LNCaP clone FGC (cell line): Measurements from ENCODE around the gene TCTN2.
A peak's percentile ranks its signal among the peaks of the same experiment; 100 is the strongest.

ENCODE experiments used
- DNase-seq: peaks from one replicate; pipeline ENCODE4 v3.0.0-alpha.2; 2011; ENCODE audit warnings: low read depth
- H3K4me3 ChIP-seq: 2 replicates; pipeline ENCODE4 v1.5.1; 2011; ENCODE audit warnings: mild to moderate bottlenecking, low read depth, low read length, control low read depth
- TF ChIP-seq, protein P1 (sequence below): IDR thresholded peaks from 2 replicates; pipeline ENCODE4 v1.5.1; 2012; ENCODE audit warnings: mild to moderate bottlenecking; ENCODE audit not compliant: control insufficient read depth, insufficient read depth; ENCODE audit errors: extremely low read depth

TCTN2 gene

DNA sequence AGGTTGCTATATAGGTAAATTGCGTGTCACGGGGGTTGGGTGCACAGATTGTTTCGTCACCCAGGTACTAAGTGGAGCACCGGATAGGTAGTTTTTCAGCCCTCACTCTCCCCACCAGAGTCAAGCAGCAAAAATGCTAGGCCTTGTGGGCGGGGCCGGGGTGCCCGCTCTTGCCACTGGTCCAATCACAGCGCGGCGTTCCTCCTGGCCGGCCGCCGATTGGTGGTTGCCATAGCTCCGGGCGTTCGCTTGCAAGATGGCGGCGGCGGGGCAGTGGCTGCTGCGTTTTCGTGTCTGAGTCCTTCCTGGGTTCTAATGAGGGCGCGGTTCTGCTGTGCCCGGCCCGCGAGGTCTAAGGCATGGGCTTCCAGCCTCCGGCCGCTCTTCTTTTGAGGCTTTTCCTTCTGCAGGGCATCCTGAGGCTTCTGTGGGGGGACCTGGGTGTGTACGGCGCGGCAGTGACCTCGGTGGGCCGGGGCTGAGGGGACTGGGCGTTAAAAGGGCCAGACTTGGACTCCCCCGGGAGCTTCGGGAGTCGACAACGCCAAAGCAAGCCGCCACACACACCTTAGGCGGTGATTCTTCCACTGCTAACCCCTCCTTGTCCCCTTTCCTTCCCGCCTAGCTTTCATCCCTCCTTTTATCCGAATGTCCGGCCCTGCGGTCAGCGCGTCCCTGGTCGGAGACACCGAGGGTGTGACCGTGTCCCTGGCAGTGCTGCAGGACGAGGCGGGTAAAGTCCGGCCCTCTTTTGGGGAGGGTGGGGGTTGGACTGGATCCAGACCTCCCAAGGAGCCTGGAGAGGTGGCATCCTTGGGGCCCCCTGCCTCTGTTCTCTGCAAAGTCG lies at the start of gene TCTN2:
Gene TCTN2 (plus strand): TSS at position 232 of the 847 bp plus-strand sequence. CDS start 128 bp downstream, at position 360.
- H3K4me3 ChIP-seq, result peak within 1 kb of the TSS; percentile 97
- peak; percentile 74 for DNase-seq
- TF ChIP-seq, protein P1, sequence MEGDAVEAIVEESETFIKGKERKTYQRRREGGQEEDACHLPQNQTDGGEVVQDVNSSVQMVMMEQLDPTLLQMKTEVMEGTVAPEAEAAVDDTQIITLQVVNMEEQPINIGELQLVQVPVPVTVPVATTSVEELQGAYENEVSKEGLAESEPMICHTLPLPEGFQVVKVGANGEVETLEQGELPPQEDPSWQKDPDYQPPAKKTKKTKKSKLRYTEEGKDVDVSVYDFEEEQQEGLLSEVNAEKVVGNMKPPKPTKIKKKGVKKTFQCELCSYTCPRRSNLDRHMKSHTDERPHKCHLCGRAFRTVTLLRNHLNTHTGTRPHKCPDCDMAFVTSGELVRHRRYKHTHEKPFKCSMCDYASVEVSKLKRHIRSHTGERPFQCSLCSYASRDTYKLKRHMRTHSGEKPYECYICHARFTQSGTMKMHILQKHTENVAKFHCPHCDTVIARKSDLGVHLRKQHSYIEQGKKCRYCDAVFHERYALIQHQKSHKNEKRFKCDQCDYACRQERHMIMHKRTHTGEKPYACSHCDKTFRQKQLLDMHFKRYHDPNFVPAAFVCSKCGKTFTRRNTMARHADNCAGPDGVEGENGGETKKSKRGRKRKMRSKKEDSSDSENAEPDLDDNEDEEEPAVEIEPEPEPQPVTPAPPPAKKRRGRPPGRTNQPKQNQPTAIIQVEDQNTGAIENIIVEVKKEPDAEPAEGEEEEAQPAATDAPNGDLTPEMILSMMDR, result no peak

DNA sequence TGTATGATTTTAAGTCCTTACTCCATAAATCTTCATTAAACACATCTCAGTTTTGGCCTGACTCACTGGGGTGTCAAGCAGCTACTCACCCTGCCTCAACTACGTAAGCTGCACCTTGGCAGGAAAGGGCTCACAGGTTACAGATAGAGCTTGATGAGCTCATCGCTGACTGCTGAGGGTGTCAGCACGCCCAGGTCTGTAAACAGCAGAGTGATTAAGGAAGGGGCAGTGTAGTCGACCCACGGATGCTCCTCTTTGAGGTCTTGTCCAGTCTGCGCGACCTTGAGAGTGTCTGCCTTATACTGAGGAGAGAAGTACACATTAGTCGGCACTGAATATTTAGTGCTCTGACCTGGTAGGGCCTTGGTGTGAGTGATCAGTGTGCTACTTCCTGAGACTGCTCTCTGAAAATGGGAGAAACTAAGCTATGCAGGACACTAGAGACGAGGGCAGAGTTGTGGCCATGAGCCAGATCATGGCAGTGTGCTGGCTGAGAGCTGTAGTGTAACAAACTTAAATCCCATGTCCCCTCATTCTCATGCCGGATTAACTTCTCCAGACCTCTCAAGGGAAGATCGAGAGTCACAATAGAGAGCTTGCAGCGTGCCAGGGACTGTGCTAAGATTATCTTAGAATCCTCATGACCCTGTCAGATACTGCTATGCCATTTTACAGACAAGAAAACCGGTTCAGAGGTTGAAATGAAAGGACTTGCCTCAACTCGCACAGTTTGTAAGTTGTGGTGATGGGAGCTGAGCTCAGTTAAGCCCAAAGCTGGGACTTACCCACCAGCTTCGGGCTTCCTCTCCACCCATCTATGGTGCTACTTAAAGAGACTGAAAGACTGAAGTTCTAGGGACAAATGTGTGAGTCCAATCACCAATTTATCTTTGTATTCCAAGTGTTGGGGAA lies 49.0 kb upstream of the TCTN2 start:
- TF ChIP-seq, protein P1, result no peak
- H3K4me3 ChIP-seq, result no peak overlapping the region
- DNase-seq, result no peak

GRCh38 chr12:123633379-123634141 lies 37.4 kb upstream of the TCTN2 start, which contains the start of the genes EIF2B1 and GTF2H3:
Gene EIF2B1, minus strand, starts transcription at chr12:123633686. Its CDS starts 129 bp downstream, at chr12:123633557.
Gene GTF2H3, plus strand, starts transcription at chr12:123633829. Its CDS starts 31 bp downstream, at chr12:123633860.
- TF ChIP-seq, protein P1, result no peak
- peak; percentile 87 for DNase-seq
- H3K4me3 ChIP-seq, result peak within 1 kb of the TSS; percentile 91

DNA sequence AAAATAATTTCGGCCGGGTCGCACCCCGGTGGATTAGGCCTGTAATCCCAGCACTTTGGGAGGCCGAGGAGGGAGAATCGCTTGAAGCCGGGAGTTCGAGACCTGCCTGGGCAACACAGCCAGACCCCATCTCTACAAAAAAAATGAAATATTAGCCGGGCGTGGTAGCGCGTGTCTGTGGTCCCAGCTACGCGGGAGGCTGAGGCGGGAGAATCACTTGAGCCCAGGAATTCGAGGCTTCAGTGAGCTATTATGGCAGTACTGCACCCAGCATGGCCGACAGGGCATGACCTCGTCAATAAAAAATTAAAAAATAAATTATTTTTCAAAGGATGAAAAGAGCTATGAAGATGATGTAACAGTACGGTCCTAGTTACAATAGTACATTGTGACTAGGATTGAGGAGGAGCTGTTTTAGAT lies 36.8 kb upstream of the TCTN2 start:
- no peak for DNase-seq
- TF ChIP-seq, protein P1, result no peak
- H3K4me3 ChIP-seq, result peak overlapping the region; percentile 91

GRCh38 chr12:123643911-123644310 lies 27.0 kb upstream of the TCTN2 start:
- no peak for DNase-seq
- no peak overlapping the region for H3K4me3 ChIP-seq
- TF ChIP-seq, protein P1, result no peak

GRCh38 chr12:123645380-123645779 lies 25.5 kb upstream of the TCTN2 start:
- TF ChIP-seq, protein P1, result no peak

More at GRCh38 chr12:123645380-123645779, 25.5 kb upstream of the TCTN2 start:
- no peak overlapping the region for H3K4me3 ChIP-seq
- DNase-seq, result no peak
